ENCODE data around the gene MOXD1.

The MOXD1 gene

DNA sequence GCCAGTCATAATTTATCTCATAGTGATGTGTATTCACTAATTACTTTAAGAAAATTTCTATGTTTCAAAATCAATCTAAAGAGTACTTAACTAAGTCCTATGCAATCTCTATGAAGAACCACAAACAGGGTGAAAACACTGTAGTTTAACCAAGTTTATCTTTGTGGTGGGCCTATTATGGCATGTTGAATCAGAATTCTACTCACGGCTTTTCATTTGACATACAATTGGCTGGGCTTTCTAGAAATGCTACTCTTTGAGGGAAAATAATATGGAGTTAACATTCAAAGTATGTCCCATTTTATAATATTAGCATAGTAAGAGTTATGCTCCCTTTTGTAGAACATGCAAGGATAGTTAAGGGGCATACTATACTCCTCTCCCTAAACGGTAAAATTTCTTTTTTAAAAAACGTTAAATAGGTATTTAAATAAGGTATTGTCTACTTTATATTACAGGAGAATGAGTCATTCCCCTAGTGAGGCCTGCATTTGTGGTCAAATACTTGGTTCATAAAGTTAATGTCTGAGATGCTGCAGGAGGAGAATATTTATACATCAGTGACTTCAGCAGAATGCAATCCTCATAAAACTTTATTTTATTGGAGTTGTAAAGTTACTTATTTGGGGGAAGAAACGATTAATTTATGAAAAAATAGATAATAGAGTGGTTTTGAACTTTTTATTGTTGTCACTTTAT is 1.8 kb downstream of the MOXD1 start:
- no peak for DNase-seq

DNA sequence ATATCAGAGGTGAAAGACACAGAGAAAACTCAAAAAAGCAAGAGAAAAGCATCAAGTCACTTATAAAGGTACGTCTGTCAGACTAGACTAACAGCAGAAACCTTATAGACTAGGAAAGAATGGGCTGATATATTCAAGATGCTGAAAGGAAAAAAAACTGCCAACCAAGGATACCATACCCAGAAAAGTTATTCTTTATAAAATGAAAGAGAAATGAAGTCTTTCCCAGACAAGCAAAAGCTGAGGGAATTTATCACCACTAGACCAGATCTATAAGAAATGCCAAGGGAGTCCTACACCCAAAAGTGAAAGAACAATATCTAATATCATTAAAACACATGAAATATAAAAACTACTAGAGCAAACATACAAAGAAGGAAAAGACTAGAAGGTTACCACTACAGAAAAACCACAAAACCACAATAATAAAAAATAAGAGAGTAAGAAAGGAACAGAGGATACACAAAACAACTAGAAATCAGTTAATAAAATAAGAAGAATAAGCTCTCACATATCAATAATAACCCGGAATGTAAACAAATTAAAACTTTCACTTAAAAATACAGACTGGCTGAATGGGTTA is 6.2 kb downstream of the MOXD1 start:
- no peak for DNase-seq

DNA sequence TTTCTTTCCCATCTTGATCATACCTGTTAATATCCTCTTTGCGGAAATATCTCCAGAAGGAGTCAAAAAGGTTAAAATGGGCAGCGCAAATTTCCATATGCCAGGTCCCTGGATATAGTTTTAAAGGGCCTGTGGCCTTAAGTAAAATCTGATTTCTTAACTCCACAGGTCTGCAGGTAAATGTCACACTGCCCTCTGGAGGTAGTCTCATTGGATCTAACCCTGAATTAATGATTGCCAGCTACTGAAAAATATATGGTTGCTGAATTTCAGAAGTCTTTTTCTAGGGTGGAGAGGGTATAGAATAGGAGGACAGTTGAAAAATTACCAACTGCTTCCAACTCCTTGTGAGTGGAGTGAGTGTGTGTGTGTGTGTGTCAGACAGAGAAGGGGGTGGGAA is 8.5 kb downstream of the MOXD1 start:
- no peak for DNase-seq

DNA sequence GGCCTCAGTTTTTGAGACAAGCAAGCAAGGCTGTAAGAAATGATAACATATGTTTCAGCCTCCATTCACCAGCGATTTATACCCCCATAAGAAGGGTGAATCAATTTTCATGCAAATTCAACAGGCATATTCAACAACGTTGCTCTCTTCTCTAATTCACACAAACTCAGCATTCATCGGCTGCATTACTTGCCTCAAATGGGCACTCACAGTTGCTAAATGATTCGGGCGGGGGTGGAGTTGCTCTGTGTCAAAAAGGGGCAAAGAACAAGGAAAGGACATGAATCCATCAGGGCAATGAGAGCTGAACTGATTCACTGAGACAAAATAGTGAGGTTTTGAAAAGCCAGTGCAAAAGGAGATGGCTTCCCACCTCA is 9.0 kb downstream of the MOXD1 start:
- DNase-seq: no peak

DNA sequence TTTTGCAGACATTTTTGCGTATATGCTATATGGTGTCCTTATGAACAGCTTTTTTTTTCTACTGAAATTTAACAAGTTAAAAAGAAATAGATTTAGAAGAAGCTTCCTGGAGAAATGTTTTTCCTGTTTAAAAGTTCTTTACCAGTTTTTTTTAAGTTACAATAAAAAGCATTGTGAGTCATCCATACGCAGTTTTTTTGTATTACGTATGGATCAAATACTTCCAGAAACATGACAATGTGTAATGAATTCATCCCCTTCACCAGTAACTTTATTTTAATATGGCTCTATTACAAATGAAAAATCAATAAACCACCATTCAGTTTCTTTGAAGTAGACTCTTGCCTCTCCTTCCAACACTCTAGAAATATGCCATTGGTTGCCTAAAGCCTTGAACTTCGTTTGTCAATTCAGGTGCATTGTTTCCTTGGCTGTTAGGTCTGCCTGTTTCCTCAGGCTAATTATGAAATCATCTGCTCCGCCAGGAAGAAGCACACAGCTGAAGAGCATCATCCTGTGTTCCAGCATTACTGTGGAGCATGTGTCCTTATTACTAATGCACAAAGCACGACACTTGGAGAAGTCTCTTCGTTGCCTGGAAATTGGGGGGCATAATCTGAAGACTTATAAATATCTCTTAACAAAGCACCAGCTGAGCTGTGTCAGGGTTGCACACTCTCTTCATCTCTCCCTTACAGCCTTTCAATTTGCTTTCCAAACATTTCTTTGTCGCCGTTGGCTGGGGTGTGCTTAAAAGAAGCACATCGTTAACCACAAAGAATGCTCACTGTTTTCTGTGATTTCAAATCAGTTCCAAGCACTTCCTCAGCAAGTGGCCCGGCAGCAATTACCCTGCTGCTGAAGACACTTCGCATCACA is 9.6 kb downstream of the MOXD1 start:
- DNase-seq: no peak

DNA sequence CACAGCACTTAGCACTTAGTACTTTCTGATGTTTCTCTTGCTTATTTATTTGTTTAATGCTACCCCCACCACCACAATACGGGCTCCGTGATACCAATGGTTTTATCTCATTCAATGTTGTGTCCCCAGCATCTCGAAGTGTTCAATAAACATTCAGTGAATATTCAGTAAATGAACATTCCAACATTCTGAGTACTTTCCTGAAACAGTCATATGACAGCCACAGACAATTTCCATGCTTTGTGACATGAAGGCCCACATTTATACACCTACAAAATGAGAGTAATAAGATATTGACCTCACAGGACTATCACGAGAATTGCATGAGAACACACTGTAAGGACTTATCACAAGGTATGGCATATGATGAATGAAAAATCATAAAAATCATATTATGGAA is 10.8 kb downstream of the MOXD1 start:
- no peak for DNase-seq

DNA sequence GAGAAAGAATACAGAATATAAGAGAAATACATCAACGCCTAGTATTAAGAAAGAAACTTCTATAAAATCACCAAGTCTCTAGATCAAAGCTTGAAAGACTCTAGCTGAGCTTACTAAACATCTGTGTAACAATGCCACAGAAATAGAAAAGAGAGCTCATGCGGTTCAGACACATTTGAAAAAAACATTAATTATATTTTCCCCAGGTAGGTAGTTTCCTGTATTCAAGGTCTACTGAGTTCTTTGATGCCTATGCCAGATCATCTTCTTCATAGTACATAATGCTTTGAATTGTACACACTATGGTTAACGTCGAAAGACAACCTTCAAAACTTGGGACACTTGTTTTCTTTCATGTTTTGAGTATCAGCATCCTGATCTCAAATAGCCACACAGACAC is 11.3 kb downstream of the MOXD1 start:
- DNase-seq: no peak

DNA sequence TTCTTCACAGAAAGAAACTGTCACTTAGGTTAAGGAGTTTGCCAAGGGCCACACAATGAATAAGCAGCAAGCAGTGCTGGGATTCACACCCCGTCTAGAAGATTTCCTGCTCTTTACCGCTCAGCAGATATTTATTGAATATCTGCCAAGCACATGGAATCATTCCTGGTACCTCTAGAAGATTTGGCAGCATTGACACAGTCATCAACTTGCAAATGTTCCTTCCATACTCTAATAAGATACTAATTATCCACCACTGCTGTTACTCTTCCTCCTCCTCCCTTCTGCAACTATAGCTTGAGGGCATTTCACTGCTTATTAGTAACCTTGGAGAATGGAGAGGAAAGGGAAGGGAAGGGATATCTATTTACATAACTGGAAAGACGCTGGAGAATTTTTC is 13.0 kb downstream of the MOXD1 start:
- DNase-seq: no peak

DNA sequence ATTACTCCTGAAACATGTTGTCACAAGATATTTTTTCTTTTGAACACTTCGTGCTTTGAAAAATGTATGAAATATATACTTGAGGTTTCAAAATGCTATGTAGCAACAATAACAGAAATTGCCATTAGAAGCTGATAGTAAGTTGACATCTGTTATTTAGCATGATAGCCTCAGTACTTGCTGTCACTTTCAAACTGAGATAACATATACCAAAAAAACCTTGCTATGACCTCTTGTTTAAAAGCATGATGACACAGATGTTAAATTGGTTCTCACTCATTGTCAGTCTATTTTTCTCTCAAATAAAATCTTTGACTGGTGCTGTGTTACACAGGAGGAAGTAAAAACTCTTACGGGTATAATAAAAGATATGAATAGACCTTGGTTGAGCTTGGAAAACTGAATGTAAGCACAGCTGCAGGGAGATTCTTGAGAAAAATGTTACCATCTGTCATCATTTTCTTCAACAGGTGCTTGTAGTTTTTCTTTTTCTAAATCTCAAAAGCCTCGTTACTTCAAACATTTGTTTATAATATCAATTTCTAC is 18.6 kb downstream of the MOXD1 start:
- DNase-seq: no peak

DNA sequence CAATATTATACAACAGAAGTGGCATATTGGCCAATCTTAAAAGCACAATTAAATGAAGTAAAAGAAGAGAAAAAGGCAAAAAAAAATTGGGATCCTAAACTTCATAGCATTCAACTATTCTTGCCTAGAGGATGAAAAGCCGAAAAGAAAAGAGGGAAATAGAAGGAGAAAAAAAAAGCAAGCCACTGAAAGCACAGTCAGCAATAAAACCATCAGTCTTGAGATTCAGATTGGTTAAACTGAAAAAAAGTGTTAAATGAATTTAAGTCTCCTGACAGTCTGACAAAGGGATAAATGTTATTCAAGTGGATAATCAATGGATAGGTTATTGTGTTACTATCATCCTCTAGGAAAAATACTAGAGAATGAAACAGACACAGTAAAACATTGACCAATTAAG is 19.9 kb downstream of the MOXD1 start:
- DNase-seq: no peak

DNA sequence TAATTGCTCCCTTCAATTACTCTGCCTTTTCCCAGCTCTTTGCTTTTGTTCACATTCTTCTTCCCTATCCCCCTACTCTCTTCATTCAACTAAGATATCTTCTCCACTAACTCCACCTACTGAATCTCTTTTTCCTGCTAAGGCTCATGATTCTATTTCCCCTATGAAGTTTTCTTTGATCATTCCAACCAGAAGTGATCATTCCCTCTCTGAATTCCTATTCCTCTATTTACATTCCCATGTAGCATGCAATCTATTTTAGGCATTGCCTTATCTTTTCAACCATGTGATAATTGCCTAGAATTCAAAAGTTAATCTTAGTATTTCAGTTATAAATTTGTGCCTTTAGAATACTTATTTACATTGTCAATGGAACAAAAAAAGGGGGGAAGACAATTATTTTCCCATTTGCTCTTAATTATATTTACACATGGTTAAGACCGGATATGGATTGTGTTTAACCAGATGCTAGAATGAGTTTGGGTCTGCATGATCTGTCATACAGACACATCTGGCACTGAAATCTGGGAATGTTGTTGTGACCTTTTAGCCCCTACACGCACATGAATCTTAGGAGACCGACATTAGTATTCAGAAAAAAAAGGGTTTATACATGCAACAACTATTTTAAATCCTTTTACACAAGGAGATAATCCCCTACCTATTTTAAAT is 20.8 kb downstream of the MOXD1 start:
- peak in 1 of 2 experiments; percentile 33 for DNase-seq

DNA sequence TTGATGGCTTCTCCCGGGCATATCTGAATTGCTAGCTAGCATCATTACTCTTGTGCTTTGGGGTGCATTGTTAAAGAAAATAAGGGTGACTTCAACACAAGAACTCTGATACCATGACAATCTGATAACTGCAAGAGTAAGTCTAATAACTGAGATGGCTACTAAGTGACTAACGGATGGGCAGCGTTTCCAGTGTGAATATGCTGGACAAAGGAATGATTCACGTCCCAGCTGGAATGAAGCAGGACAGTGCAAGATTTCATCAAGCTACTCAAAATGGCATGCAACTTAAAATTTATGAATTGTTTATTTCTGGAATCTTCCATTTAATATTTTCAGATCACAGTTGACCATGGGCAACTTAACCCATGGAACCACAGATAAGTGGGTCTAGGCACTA is 31.7 kb downstream of the MOXD1 start:
- no peak for DNase-seq

DNA sequence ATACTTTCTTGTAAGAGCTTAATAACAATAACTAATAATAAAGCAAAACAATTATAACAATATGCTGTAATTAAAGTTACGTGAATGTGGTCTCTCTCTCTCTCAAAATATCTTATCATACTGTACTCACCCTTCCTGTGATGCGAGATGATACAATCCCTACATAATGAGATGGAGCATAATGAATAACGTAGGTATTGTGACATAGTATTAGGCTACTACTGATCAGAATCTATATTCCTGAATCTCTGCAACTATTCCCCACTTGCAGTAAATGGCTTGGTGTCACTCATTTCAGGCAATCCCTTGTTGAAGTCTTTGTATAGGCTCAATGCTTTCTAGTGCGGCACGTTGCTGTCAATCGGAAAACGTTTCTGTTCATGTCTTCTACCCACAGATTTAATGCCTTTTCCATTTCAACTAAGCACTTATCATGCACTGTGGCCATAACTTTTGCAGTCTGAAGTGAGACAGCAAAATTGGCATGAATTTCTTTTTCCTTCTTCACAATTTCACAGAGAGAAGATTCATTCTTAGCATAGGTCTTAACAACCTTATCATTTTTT is 32.3 kb downstream of the MOXD1 start:
- DNase-seq: no peak

DNA sequence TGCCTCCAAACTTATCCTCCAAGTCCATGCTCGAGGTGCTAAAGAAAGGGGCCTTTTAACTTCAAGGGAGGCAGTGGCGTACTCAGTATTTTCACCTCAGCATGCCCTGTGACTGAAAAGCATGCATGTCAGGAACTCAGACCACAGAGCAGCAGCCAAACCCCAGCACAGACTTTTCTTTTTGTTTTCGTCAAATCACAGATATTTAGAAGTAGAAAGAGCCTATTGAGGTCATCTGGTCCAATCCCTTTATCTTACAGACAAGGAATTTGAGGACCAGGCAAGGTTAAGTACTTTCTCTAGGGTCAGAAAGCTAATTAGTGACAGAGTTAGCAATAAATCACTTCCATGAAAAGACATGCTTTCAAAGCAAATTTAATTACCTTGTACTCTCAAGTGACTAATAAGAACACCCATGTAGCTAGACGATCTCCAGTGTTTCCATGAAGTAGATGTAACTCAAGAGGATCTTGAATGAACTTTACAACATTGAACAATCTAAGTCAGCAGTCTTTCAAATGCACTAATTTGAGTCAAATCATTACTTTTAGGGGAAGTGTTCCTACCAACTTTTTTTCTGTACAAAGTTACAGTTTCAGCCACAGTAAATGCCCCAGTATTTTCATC is 35.9 kb downstream of the MOXD1 start:
- DNase-seq: no peak

DNA sequence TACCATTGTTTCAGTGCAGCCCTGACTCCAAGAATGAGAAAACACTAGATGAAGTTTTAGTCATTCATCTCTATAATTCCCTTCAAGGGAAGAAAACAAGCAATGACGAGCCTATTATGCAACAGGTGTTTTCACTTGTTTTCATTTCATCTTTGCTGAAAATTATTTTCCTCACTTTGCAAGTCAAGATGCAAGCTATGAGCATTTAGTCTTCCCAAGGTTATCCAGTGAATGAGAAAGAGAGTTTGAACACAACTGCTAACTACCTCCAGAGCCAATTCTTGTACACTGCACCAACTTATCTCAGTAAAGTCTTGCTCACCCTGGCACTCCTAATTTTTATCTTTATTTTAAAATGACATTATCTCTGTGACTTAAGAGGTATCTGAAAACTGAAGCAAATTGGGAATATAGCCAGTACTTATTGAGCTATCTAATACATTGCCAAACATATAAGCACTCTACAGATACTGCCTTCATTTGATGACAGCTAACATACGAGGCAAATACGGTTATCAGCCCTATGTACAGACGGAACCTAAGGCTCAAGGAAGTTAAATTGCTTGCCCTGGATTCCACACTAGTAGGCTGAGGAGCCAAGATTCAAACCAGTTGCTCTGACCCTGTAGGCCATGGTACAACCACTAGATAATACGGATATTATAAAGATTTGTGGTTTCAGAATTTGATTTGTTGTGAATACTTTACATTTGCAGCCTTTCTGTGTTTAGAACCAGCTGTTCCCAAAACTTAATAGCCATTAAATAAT is 36.8 kb downstream of the MOXD1 start:
- no peak for DNase-seq

DNA sequence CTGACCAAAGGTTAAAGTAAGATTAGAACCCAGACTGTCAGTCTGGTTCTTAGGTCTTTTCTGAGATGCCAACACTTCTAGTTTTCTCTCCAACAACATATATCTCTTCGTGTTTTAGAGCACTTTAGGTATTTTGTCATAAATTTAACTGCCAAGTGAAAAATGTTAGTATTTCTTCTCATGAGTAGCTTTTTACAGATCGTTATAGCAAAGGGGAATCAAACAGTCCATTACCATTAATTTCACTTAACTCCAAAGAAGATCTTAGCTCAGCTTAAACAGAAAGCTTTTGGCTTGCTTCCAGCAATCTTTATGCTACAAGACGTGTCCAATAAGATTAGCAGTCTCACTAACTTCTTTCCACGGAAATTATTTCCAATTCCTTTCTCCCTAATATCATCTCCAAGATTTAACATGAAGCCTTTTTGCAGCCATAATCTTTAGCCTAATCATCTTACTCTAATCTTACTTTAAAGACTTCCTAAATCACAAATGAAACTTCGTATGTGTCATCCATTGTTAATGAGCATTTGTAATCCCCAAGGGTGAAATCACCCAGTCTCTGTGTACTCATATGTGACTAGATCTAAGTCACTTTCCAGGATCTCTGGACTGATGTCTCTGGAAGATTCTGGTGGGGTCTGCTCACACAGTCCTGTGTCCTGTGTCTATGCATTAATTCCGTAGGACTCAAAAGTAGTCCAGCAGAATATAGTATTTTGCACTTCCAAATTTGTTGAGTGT is 38.7 kb downstream of the MOXD1 start:
- no peak for DNase-seq

DNA sequence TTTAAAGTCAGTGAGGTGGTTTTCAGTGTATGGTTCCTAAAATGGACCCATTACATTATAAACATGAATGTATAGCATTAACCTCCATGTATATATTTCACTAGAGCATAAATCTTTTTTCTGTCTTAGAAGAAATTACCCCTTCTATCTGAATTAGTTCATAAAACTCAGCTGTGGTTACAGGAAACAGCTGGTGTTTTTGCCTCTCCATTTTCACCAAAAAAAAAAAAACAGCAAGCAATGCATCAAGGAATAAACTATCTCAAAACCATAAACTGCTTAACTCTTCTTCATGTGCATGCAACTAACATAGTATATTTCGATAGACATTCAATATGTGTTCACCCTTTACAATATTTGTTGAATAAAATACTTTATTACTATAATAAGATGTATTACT is 40.2 kb downstream of the MOXD1 start:
- DNase-seq: no peak

DNA sequence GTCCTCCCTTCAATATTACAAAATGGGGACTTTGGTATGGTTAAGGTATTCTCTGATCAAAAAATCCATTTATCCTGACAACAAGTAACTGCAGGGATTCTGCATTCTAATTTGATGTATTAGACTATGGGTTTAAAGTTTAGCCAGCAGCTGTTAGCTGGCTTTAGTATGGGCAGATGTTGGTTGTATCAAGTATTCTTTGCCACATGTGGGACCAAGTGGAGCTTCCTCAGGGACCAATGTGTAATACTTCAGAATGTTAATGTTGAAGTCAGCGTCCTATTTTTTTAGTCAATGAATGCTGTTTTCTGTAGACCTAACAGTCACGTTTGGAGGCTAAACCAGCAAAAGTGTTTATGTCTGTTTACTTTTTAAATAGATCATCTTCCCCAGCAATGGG is 41.4 kb downstream of the MOXD1 start:
- DNase-seq: no peak

DNA sequence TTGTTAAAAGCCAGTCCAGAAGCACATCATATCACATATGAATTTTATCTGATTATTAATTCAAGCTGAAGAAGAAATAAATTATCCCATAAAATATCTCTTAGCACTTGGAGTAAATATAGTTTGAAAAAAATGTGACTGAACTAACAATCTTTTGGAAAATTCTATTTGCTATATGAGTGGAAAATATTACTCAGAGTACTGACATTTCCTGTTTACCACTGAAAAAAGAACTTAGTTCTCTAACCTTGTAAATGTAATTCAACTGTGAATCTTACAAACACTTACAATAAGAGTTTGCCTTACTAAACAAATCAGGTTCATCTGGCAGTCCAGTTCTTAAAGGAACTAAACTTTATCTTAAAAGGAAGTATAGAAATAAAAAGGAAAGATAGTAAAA is 44.2 kb downstream of the MOXD1 start:
- DNase-seq: no peak

DNA sequence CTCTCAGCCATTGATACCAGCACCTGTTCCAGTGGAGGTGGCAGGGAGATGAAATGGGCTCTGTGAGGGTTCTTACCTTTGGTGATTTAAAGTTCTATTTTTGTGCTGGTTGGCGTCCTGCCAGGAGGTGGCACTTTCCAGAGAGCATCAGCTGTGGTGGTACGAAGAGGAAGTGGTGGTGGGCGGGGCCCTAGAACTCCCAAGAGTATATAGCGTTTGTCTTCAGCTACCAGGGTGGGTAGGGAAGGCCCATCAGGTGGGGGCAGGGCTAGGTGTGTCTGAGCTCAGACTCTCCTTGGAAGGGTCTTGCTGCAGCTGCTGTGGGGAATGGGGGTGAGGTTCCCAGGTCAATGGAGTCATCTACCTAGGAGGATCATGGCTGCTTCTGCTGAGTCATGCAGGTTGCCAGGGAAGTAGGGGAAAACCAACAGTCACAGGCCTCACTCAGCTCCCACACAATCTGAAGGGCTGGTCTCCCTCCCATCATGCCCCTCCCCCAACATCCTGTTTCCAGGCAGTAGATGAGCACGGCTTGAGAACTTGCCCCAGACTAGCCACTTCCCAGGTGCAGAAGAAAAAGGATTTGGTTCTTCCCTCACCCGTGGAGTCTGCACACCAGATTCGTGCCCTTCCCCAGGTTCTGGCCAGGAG is 46.6 kb downstream of the MOXD1 start:
- DNase-seq: no peak

Data from NCI-H1930 (cell line).